Fibroblast of lung (primary cell): ENCODE data around the gene ESF1.

Source experiments
- EZH2 ChIP-seq: IDR thresholded peaks from 2 replicates; pipeline ENCODE4 v1.5.1; 2012; ENCODE audit warnings: low read length, control low read depth, mild to moderate bottlenecking; ENCODE audit errors: missing control alignments
- TF ChIP-seq, protein P1 (sequence below), 2 donors: IDR thresholded peaks in 1 of 2; conservative IDR thresholded peaks in 1 of 2; 1 replicate in 1 of 2; 2 replicates in 1 of 2; pipeline ENCODE4 v1.5.1; 2011 to 2012; ENCODE audit warnings: low read length in 2 of 2, control low read depth in 1 of 2, inconsistent platforms in 1 of 2, low read depth in 1 of 2, mild to moderate bottlenecking in 1 of 2

GRCh38 chr20:13822459-13822858 lies 37.7 kb upstream of the ESF1 start:
- TF ChIP-seq, protein P1, sequence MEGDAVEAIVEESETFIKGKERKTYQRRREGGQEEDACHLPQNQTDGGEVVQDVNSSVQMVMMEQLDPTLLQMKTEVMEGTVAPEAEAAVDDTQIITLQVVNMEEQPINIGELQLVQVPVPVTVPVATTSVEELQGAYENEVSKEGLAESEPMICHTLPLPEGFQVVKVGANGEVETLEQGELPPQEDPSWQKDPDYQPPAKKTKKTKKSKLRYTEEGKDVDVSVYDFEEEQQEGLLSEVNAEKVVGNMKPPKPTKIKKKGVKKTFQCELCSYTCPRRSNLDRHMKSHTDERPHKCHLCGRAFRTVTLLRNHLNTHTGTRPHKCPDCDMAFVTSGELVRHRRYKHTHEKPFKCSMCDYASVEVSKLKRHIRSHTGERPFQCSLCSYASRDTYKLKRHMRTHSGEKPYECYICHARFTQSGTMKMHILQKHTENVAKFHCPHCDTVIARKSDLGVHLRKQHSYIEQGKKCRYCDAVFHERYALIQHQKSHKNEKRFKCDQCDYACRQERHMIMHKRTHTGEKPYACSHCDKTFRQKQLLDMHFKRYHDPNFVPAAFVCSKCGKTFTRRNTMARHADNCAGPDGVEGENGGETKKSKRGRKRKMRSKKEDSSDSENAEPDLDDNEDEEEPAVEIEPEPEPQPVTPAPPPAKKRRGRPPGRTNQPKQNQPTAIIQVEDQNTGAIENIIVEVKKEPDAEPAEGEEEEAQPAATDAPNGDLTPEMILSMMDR (conservative IDR thresholded peaks at IDR 0.05 in 1 of 2, IDR thresholded peaks at IDR 0.05 in 1 of 2; ENCODE audit: low read depth in 1 of 2, low read length in 2 of 2): no peak
- TF ChIP-seq EZH2: no peak
